ENCODE data around the gene GLOD5. TPM values are rescaled to one million over a fixed set of nuclear protein-coding genes. Genes with fewer than 3 reads are reported as not detected.

The GLOD5 gene
- total RNA-seq, 2 experiments from 2014 or later = not detected

DNA sequence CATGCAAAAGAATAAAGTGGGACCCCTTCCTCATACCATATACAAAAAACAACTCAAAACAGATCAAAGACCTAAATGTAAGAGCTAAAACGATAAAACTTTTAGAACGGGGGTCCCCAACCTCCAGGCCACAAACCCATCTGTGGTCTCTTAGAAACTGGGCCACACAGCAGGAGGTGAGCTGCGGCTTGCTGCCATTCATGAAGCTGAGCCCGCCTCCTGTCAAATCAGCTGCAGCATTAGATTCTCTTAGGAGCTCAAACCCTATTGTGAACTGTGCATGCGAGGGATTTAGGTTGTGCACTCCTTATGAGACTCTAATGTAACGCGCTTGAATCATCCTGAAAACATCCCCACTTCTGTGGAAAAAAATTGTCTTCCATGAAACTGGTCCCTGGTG, 17.9 kb downstream of the GLOD5 start:
- H3K27me3 Mint-ChIP-seq = peaks cover 12% of the 10 kb centered on the region
- CTCF ChIA-PET = interaction anchor here (1.5 kb wide), 1 partner anchor 10 kb away, joined by 4 read pairs; no protein-coding TSS in a partner anchor
- no peaks in the 10 kb centered on the region for H3K4me1 Mint-ChIP-seq
- ATAC-seq (no peak), DNase-seq (no peak)
- H3K4me3 Mint-ChIP-seq = no peak overlapping the region
- H3K36me3 Mint-ChIP-seq = no peaks in the 10 kb centered on the region
- H3K27ac Mint-ChIP-seq = no peak overlapping the region
- H3K9me3 Mint-ChIP-seq (ENCODE audit: low read depth) = no peaks in the 10 kb centered on the region

DNA sequence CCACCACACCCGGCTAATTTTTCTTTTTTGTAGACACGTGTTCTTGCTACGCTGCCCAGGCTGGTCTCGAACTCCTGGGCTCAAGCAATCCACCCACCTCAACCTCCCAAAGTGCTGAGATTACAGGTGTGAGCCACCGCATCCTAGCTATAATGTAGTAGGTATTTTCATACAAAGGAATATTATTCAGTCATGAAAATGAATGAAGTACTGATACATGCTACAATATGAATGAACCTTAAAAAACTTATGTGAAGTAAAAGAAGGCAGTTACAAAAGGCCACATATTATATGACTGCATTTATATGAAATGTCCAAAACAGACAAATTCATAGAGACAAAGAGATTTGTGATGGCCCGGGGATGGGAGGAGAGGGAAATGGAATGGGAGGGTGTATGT, 20.2 kb downstream of the GLOD5 start:
- CTCF ChIA-PET = no interaction called here
- DNase-seq (no peak), ATAC-seq (no peak)
- Mint-ChIP-seq H3K36me3 (no peaks in the 10 kb centered on the region), H3K9me3 (ENCODE audit: low read depth) (no peaks in the 10 kb centered on the region), H3K4me3 (no peak overlapping the region), H3K27ac (no peak overlapping the region), H3K27me3 (peaks cover 12% of the 10 kb centered on the region), H3K4me1 (no peaks in the 10 kb centered on the region)

DNA sequence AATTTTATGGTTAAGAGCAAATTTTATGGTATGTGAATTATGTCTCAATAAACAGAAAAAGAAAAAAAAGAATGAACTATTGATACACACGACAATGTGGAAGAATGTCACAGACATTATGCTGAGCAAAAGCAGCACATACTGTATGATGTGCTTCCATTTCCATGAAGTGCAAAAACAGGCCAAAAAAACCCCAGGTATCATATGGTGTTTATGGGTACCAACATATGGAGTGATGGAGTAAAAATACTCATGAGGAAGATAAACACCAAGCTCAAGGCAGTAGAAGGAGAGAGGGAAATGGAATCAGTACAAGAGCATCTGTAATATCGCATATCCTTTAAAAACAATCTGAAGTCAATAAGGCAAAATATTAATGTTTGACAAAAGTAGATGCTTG, 20.7 kb downstream of the GLOD5 start:
- Mint-ChIP-seq H3K4me3 (no peak overlapping the region), H3K27me3 (peaks cover 13% of the 10 kb centered on the region), H3K9me3 (ENCODE audit: low read depth) (no peaks in the 10 kb centered on the region), H3K36me3 (no peaks in the 10 kb centered on the region), H3K4me1 (no peaks in the 10 kb centered on the region), H3K27ac (no peak overlapping the region)
- no peak for DNase-seq
- CTCF ChIA-PET = no interaction called here
- no peak for ATAC-seq

GRCh38 chrX:48782795-48783194, 21.2 kb downstream of the GLOD5 start:
- CTCF ChIA-PET = no interaction called here
- no peaks in the 10 kb centered on the region for H3K9me3 Mint-ChIP-seq (ENCODE audit: low read depth)
- no peak for ATAC-seq

DNA sequence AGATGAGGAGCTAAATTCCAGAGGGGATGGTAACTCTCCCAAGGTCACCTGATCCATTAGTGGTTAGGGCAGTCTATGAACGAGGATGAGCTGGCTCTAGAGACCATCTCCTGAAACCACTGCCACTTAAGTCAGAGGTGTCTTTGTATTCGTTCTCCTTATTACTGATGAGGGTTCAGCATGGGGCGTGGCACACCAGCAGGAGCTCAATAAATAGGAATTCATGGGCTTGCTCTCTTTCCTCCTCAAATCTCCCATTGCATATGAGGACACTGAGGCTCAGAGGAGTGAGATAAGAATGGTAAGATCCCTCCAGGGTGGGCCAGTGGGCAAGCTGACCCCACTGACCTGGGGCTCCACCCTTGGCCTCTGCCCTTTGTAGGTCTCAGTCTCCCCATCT, 23.2 kb downstream of the GLOD5 start:
- no peak overlapping the region for H3K27ac Mint-ChIP-seq
- H3K4me1 Mint-ChIP-seq = peaks cover 5% of the 10 kb centered on the region
- DNase-seq (no peak), ATAC-seq (no peak)
- H3K4me3 Mint-ChIP-seq = no peak overlapping the region
- no peaks in the 10 kb centered on the region for H3K9me3 Mint-ChIP-seq (ENCODE audit: low read depth)
- CTCF ChIA-PET = no interaction called here
- H3K27me3 Mint-ChIP-seq = peaks cover 12% of the 10 kb centered on the region
- no peaks in the 10 kb centered on the region for H3K36me3 Mint-ChIP-seq

More at GRCh38 chrX:48782795-48783194, 21.2 kb downstream of the GLOD5 start:
- Mint-ChIP-seq H3K27me3 (peaks cover 12% of the 10 kb centered on the region), H3K4me3 (no peak overlapping the region), H3K36me3 (no peaks in the 10 kb centered on the region), H3K4me1 (no peaks in the 10 kb centered on the region), H3K27ac (no peak overlapping the region)
- no peak for DNase-seq

GRCh38 chrX:48785186-48785539, 23.6 kb downstream of the GLOD5 start:
- ATAC-seq (no peak), DNase-seq (no peak)
- H3K9me3 Mint-ChIP-seq (ENCODE audit: low read depth) = no peaks in the 10 kb centered on the region
- CTCF ChIA-PET = no interaction called here
- H3K4me1 Mint-ChIP-seq = peaks cover 9% of the 10 kb centered on the region
- H3K27ac Mint-ChIP-seq = no peak overlapping the region
- no peaks in the 10 kb centered on the region for H3K36me3 Mint-ChIP-seq
- H3K27me3 Mint-ChIP-seq = peaks cover 12% of the 10 kb centered on the region
- H3K4me3 Mint-ChIP-seq = no peak overlapping the region

- CTCF ChIA-PET = no interaction called here
- Mint-ChIP-seq H3K36me3 (no peaks in the 10 kb centered on the region), H3K4me3 (no peak overlapping the region), H3K9me3 (ENCODE audit: low read depth) (no peaks in the 10 kb centered on the region), H3K27ac (no peak overlapping the region), H3K4me1 (peaks cover 9% of the 10 kb centered on the region), H3K27me3 (peaks cover 12% of the 10 kb centered on the region)
- DNase-seq = no peak
- ATAC-seq = no peak
These were observed 24.1 kb downstream of the GLOD5 start for GRCh38 chrX:48785540-48786214.

DNA sequence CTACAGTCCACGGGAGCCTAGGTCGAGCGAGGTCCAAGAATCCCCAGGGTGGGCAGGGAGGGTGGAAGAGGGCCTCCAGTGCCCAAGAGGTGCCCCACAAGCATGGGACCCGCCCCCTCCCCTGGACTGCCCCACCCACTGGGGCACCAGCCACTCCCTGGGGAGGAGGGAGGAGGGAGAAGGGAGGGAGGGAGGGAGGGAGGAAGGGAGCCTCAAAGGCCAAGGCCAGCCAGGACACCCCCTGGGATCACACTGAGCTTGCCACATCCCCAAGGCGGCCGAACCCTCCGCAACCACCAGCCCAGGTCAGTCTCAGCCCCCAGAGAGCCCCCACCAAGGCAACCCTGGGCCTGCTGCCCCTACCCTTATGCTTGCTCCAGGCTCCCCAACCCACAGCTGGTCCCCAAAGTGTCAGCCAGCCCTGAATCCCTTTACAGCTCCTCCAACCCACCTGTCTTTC, 24.8 kb downstream of the GLOD5 start, which contains the start of gene GATA1:
TSS of gene GATA1 (plus strand) at position 250 of the 460 bp plus-strand sequence. CDS start 4,520 bp downstream, outside the sequence.
- Mint-ChIP-seq H3K4me1 (peaks cover 9% of the 10 kb centered on the region), H3K36me3 (no peaks in the 10 kb centered on the region), H3K27ac (no peak within 1 kb of the TSS), H3K27me3 (peaks cover 12% of the 10 kb centered on the region), H3K4me3 (no peak within 1 kb of the TSS), H3K9me3 (ENCODE audit: low read depth) (no peaks in the 10 kb centered on the region)
- ATAC-seq (no peak), DNase-seq (no peak)
- CTCF ChIA-PET = no interaction called here

DNA sequence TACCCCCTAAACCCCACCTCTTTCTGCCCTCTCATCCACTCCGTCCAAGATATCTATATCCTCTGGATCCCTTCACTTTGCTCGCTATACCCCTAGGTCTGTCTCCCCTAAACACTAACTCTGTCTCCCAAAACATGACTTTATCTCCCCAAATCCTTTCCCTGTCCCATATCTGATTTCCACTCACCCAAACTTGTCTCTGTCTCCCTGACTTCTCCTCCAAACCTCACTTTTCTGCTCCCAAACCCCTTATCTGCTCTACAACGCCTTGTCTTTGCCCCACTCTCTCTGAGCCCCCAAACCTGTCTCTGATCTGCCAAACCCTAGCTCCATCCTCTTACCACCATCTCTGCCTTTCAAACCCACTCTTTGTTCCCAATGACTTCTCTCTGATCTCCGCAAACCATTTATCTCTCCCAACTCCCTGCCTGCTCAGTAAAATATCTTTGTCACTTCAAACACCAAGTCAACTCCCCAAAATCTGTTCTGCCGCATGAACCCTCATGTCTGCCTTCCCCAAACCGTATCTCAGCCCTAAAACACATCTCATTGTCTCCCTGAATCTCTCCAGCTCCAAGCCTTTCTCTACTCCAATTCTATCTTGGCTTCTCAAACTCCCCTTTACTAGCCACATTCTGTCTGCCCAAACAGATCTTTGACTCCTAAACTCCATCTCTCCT, 25.4 kb downstream of the GLOD5 start:
- DNase-seq = no peak
- CTCF ChIA-PET = interaction anchor here (0.6 kb wide), 1 partner anchor 381 kb away, joined by 4 read pairs; no protein-coding TSS in a partner anchor
- Mint-ChIP-seq H3K4me3 (no peak overlapping the region), H3K9me3 (ENCODE audit: low read depth) (no peaks in the 10 kb centered on the region), H3K4me1 (peaks cover 9% of the 10 kb centered on the region), H3K27ac (no peak overlapping the region), H3K36me3 (no peaks in the 10 kb centered on the region), H3K27me3 (peaks cover 12% of the 10 kb centered on the region)
- ATAC-seq = no peak

GRCh38 chrX:48787505-48788443, 26.2 kb downstream of the GLOD5 start:
- Mint-ChIP-seq H3K27me3 (peaks cover 12% of the 10 kb centered on the region), H3K4me3 (no peak overlapping the region), H3K36me3 (no peaks in the 10 kb centered on the region), H3K27ac (no peak overlapping the region), H3K4me1 (peaks cover 9% of the 10 kb centered on the region), H3K9me3 (ENCODE audit: low read depth) (no peaks in the 10 kb centered on the region)
- ATAC-seq = no peak
- DNase-seq = no peak
- CTCF ChIA-PET = interaction anchor here (0.6 kb wide), 1 partner anchor 380 kb away, joined by 4 read pairs; no protein-coding TSS in a partner anchor

GRCh38 chrX:48789366-48790220, 28.0 kb downstream of the GLOD5 start:
- Mint-ChIP-seq H3K36me3 (no peaks in the 10 kb centered on the region), H3K27ac (no peak overlapping the region), H3K9me3 (ENCODE audit: low read depth) (no peaks in the 10 kb centered on the region), H3K27me3 (peaks cover 12% of the 10 kb centered on the region), H3K4me3 (no peak overlapping the region), H3K4me1 (peaks cover 9% of the 10 kb centered on the region)
- peak; percentile 39 for ATAC-seq
- CTCF ChIA-PET = no interaction called here
- no peak for DNase-seq

GRCh38 chrX:48790477-48790876, 28.9 kb downstream of the GLOD5 start:
- DNase-seq (no peak), ATAC-seq (no peak)
- Mint-ChIP-seq H3K4me3 (no peak overlapping the region), H3K4me1 (peaks cover 9% of the 10 kb centered on the region), H3K9me3 (ENCODE audit: low read depth) (no peaks in the 10 kb centered on the region), H3K27ac (no peak overlapping the region), H3K36me3 (no peaks in the 10 kb centered on the region), H3K27me3 (peaks cover 9% of the 10 kb centered on the region)
- CTCF ChIA-PET = no interaction called here

All from activated CD8-positive, alpha-beta memory T cell treated with anti-CD3 and anti-CD28 coated beads, Interleukin-2, amount 10 ng/mL, durations not matched to agents 7 days and 5 days (primary cell).